Omental fat pad (tissue), 4 donors: ENCODE results near the gene DGKB. TPM values are rescaled to one million over a fixed set of nuclear protein-coding genes. Genes with fewer than 3 reads are reported as not detected.

ENCODE experiments used
- ATAC-seq: fragments of 150-250 bp; one replicate; pipeline ENCODE4 v1.9.1; 2016; ENCODE audit warnings: mild to moderate bottlenecking, moderate library complexity; ENCODE audit not compliant: low FRiP score
- DNase-seq: peaks from one replicate; pipeline ENCODE4 v3.0.0-alpha.2; 2019; ENCODE audit warnings: low spot score
- CTCF ChIP-seq, 3 donors: fragments of 450-650 bp; IDR thresholded peaks; one replicate each; pipeline ENCODE4 v1.5.1; 2016 to 2017; ENCODE audit warnings: antibody characterized with exemption in 3 of 3, mild to moderate bottlenecking in 3 of 3, moderate library complexity in 2 of 3
- total RNA-seq, 4 donors: library from RNA; depleted of rRNA; stranded (reverse); fragments of >200 nt; gene quantifications; one replicate each; pipeline ENCODE4 v1.1.0, GENCODE V29; 2016

Gene DGKB
- total RNA-seq, 4 donors from 2014 or later = 0.12 to 2.8 TPM; not detected in 2

DNA sequence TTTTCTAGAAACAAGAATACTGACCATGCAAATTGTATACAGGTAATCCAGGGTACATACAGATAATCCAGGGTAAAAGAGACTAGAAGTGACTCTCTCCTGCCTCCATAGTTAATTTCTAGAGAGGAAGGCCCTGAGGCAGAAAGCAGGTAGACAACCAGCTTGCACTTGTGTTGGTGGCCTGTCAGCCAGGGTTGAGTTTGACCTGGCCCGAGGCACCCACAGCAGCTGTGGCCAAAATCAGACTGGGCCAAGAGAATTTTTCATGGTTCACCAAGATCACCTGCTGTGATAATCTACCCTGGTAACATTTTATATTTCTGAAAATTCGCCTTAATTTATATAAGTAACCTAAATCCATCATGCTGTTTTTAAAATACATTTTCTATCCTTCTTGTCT is 526.6 kb downstream of the DGKB start:
- DNase-seq (no peak), ATAC-seq (no peak)

GRCh38 chr7:14374336-14374735 is 528.2 kb downstream of the DGKB start:
- no peak for TF ChIP-seq CTCF (IDR thresholded peaks at IDR 0.05)
- ATAC-seq = no peak
- DNase-seq = no peak

More for the DNA sequence above, 526.6 kb downstream of the DGKB start:
- TF ChIP-seq CTCF (IDR thresholded peaks at IDR 0.05) = no peak

DNA sequence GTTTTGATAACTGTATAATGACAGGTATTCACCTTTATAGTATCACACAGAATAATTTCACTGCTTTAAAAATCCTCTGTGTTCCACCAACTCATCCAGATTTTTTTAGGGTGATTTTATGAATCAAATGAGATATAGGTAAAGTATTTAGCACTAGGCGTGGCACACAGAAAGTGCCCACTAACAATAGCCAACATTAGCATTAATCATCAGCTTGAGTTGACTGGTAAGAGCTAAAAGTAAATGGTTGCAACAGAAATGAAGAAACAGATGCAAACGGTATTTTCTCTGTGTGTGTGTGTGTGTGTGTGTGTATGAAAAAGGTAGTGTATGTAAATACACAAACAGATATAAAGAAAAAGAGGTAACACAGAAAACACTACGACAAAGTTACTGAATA is 534.3 kb downstream of the DGKB start:
- ATAC-seq (no peak), DNase-seq (no peak)
- no peak for TF ChIP-seq CTCF (IDR thresholded peaks at IDR 0.05)

GRCh38 chr7:14351167-14351566 is 551.4 kb downstream of the DGKB start:
- no peak for ATAC-seq
- no peak for DNase-seq
- TF ChIP-seq CTCF (IDR thresholded peaks at IDR 0.05) = no peak

- ATAC-seq (no peak), DNase-seq (no peak)
- TF ChIP-seq CTCF (IDR thresholded peaks at IDR 0.05) = no peak
These were observed 561.3 kb downstream of the DGKB start for GRCh38 chr7:14341200-14341775.

GRCh38 chr7:14340393-14341074 is 562.0 kb downstream of the DGKB start:
- no peak for TF ChIP-seq CTCF (IDR thresholded peaks at IDR 0.05)

GRCh38 chr7:14339861-14340260 is 562.7 kb downstream of the DGKB start:
- TF ChIP-seq CTCF (IDR thresholded peaks at IDR 0.05) = no peak
- no peak for ATAC-seq

More at GRCh38 chr7:14340393-14341074, 562.0 kb downstream of the DGKB start:
- DNase-seq = no peak
- no peak for ATAC-seq

More at GRCh38 chr7:14339861-14340260, 562.7 kb downstream of the DGKB start:
- DNase-seq = no peak
